Measurements from ENCODE around the gene HASPIN. TPM values are rescaled to one million over a fixed set of nuclear protein-coding genes. Genes with fewer than 3 reads are reported as not detected.
A peak's percentile ranks its signal among the peaks of the same experiment; 100 is the strongest.

HASPIN gene
- total and polyA plus RNA-seq, 2 of the 8 experiments (the other 6 are each of a cell fraction or from before 2014, with no cell fraction given) = 7.8 to 29.5 TPM

- Histone ChIP-seq H2BK120ac (replicated peaks; ENCODE audit: low read depth, low read length) (no peak overlapping the region), H3K56ac (replicated peaks; ENCODE audit: insufficient read length, low read depth, low read length) (no peak overlapping the region), H4K8ac (ENCODE audit: extremely low read depth, insufficient read depth, low read length) (no peak overlapping the region), H3K14ac (ENCODE audit: insufficient read length) (no peak overlapping the region), H3K4me2 (ENCODE audit: insufficient read depth in 1 of 2, low read depth in 2 of 2, low read length in 2 of 2) (no peak overlapping the region), H3K4me1 (replicated peaks in 1 of 4; ENCODE audit: control insufficient read depth in 3 of 4, insufficient read depth in 4 of 4, low read length in 3 of 4) (peaks cover 0 to 14% (median 2%) of the 10 kb centered on the region in 4 experiments; a peak in 2 of 7 replicates), H3K9ac (replicated peaks in 1 of 4; ENCODE audit: extremely low read depth in 1 of 4, low read depth in 3 of 4, low read length in 3 of 4) (no peak overlapping the region), H3K27ac (ENCODE audit: low read depth, low read length) (no peak overlapping the region), H4K91ac (replicated peaks; ENCODE audit: insufficient read length, low read length) (no peak overlapping the region), H3K18ac (ENCODE audit: extremely low read depth, low read length) (no peak overlapping the region), H4K5ac (ENCODE audit: insufficient read length, low read depth, low read length) (no peak overlapping the region), H3K23ac (ENCODE audit: insufficient read length) (no peak overlapping the region), H2BK20ac (ENCODE audit: low read length) (no peak overlapping the region), H3K79me2 (ENCODE audit: control insufficient read depth in 1 of 2, insufficient read depth in 2 of 2, low read length in 2 of 2) (no peaks in the 10 kb centered on the region), H2BK12ac (ENCODE audit: low read depth, low read length) (no peak overlapping the region), H3K4ac (replicated peaks; ENCODE audit: insufficient read length, low read depth, low read length) (no peak overlapping the region), H2BK15ac (ENCODE audit: low read length) (no peak overlapping the region), H3K23me2 (ENCODE audit: low read depth, low read length) (no peaks in the 10 kb centered on the region), H4K20me1 (replicated peaks in 1 of 2; ENCODE audit: control insufficient read depth in 1 of 2, insufficient read depth in 2 of 2, low read length in 2 of 2) (no peaks in the 10 kb centered on the region), H3K4me3 (ENCODE audit: extremely low read depth in 1 of 4, insufficient read depth in 2 of 4, low read depth in 3 of 4, low read length in 4 of 4) (no peak overlapping the region), H3K9me3 (ENCODE audit: insufficient read depth in 2 of 2, low read depth in 1 of 2, low read length in 1 of 2) (no peaks in the 10 kb centered on the region), H2BK5ac (ENCODE audit: low read depth, low read length) (no peak overlapping the region), H3K79me1 (ENCODE audit: low read depth, low read length) (no peaks in the 10 kb centered on the region), H2AK5ac (ENCODE audit: low read depth, low read length) (no peak overlapping the region), H3K27me3 (replicated peaks in 1 of 4; ENCODE audit: control insufficient read depth in 3 of 4, extremely low read depth in 1 of 4, insufficient read depth in 3 of 4, low read length in 3 of 4) (no peaks in the 10 kb centered on the region), H3K36me3 (ENCODE audit: control insufficient read depth in 2 of 4, insufficient read depth in 4 of 4, low read length in 3 of 4) (no peaks in the 10 kb centered on the region), H2AFZ (ENCODE audit: low read length) (no peak overlapping the region)
- DNase-seq (ENCODE audit: low read depth in 1 of 2, low spot score in 2 of 2) (peak in 1 of 2 experiments; percentile 43), FAIRE-seq (peak; percentile 58)
- CTCF ChIA-PET (ENCODE audit: partially characterized antibody) = interaction anchor here (0.6 to 11.5 kb wide), 14 partner anchors 9 to 232 kb away, joined by 3 to 132 read pairs (median 4); no protein-coding TSS in a partner anchor
- TF ChIP-seq FOSL1 (IDR thresholded peaks at IDR 0.05; ENCODE audit: insufficient read depth, low read depth, low read length) (no peak), CTCF (IDR thresholded peaks at IDR 0.05; ENCODE audit: control extremely low read depth in 1 of 3, insufficient read depth in 1 of 3, low read depth in 1 of 3, low read length in 3 of 3) (peak; percentile 50 to 68 (median 67)), RAD21 (IDR thresholded peaks at IDR 0.05 in 1 of 2, conservative IDR thresholded peaks at IDR 0.05 in 1 of 2; ENCODE audit: low read depth in 2 of 2, low read length in 2 of 2) (peak; percentile 28 to 54)
- TF ChIP-seq, protein P1, sequence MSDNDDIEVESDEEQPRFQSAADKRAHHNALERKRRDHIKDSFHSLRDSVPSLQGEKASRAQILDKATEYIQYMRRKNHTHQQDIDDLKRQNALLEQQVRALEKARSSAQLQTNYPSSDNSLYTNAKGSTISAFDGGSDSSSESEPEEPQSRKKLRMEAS (IDR thresholded peaks at IDR 0.05) = 0 out of 2 replicates have a peak, but pooled peaks have one; percentile 13
- WGBS, 2 experiments (ENCODE audit: extremely low coverage in 1 of 2, insufficient coverage in 1 of 2, insufficient read length in 1 of 2, insufficient replicate concordance in 2 of 2, low coverage in 1 of 2, low lambda C conversion rate in 2 of 2, missing lambda C conversion rate in 1 of 2) = 85% methylated on average over 12 of the region's 12 CpGs; no CpG with 5 or more reads in 1 of the 2 experiments
- POLR2A ChIA-PET (ENCODE audit: partially characterized antibody) = interaction anchor here (0.6 to 1.3 kb wide), 2 partner anchors 32 to 34 kb away, joined by 3 to 4 read pairs; no protein-coding TSS in a partner anchor
These were observed 49.1 kb downstream of the HASPIN start for GRCh38 chr17:3772764-3773163.

Data from H1 (cell line).